Prostate gland (tissue), 2 donors: ENCODE results near the gene TTYH1. TPM values are rescaled to one million over a fixed set of nuclear protein-coding genes. Genes with fewer than 3 reads are reported as not detected.

Experiments used
- DNase-seq: peaks from one replicate; pipeline ENCODE4 v3.0.0-alpha.2; 2019; ENCODE audit warnings: low spot score
- H3K27ac ChIP-seq, 2 donors: fragments of 200-600 bp; sonication (generic); 2 replicates each; pipeline ENCODE4 v1.5.1; 2017 to 2019
- H3K27me3 ChIP-seq: fragments of 200-600 bp; sonication (generic); replicated peaks from 2 replicates; pipeline ENCODE4 v1.5.1; 2019; ENCODE audit not compliant: insufficient read depth
- H3K36me3 ChIP-seq, 2 donors: fragments of 200-600 bp; sonication (generic); 1 replicate in 1 of 2; 2 replicates in 1 of 2; pipeline versions ENCODE4 v1.5.1 to v1.8.1; 2017 to 2019
- H3K4me1 ChIP-seq: fragments of 200-600 bp; sonication (generic); replicated peaks from 2 replicates; pipeline ENCODE4 v1.5.1; 2019
- H3K4me3 ChIP-seq, 2 donors: fragments of 200-600 bp; sonication (generic); 2 replicates each; pipeline ENCODE4 v1.5.1; 2017 to 2019
- H3K9me3 ChIP-seq: fragments of 200-600 bp; sonication (generic); 2 replicates; pipeline ENCODE4 v1.5.1; 2017
- POLR2A ChIP-seq: fragments of 450-650 bp; IDR thresholded peaks from one replicate; pipeline ENCODE4 v1.6.1; 2016; ENCODE audit warnings: antibody characterized with exemption, mild to moderate bottlenecking
- POLR2AphosphoS5 ChIP-seq: sonication (generic); formaldehyde crosslinking; IDR thresholded peaks from one replicate; pipeline ENCODE4 v1.6.1; 2017; ENCODE audit warnings: antibody characterized with exemption
- WGBS: methylation state at CpG from one replicate; pipeline ENCODE4 v1.1.5; 2018; 5-methylcytosine and 5-hydroxymethylcytosine counted together
- intact Hi-C: fragments of 100-400 bp; cut with DNase I; formaldehyde crosslinking; loops from one replicate; pipeline ENCODE4 v1.14.2; 2022
- total RNA-seq, 2 donors: library from RNA; depleted of rRNA; stranded (reverse); fragments of >200 nt; gene quantifications; one replicate each; pipeline ENCODE4 v1.1.0, GENCODE V29; 2016
- TF ChIP-seq, protein P1 (sequence below), 4 experiments: fragments of 200-600 bp in 2 of 4; fragments of 450-650 bp in 2 of 4; sonication (generic) in 2 of 4; IDR thresholded peaks; 1 replicate in 3 of 4; 2 replicates in 1 of 4; pipeline ENCODE4 v1.5.1; 2016 to 2019; ENCODE audit warnings: antibody characterized with exemption in 4 of 4, mild to moderate bottlenecking in 2 of 4, moderate library complexity in 2 of 4

Gene TTYH1
- total RNA-seq, 2 donors from 2014 or later: 1.8 to 136 TPM

- H3K27me3 ChIP-seq: peaks cover 4% of the 10 kb centered on the region
- H3K4me3 ChIP-seq: no peak overlapping the region
- intact Hi-C loops: no loop called here
- H3K27ac ChIP-seq: no peak overlapping the region
- DNase-seq: no peak
- 69% methylated on average over 5 of the region's 5 CpGs for WGBS
- no peaks in the 10 kb centered on the region for H3K36me3 ChIP-seq
- H3K4me1 ChIP-seq: no peaks in the 10 kb centered on the region
- TF ChIP-seq POLR2A: no peak
- TF ChIP-seq POLR2AphosphoS5: no peak
- TF ChIP-seq, protein P1, sequence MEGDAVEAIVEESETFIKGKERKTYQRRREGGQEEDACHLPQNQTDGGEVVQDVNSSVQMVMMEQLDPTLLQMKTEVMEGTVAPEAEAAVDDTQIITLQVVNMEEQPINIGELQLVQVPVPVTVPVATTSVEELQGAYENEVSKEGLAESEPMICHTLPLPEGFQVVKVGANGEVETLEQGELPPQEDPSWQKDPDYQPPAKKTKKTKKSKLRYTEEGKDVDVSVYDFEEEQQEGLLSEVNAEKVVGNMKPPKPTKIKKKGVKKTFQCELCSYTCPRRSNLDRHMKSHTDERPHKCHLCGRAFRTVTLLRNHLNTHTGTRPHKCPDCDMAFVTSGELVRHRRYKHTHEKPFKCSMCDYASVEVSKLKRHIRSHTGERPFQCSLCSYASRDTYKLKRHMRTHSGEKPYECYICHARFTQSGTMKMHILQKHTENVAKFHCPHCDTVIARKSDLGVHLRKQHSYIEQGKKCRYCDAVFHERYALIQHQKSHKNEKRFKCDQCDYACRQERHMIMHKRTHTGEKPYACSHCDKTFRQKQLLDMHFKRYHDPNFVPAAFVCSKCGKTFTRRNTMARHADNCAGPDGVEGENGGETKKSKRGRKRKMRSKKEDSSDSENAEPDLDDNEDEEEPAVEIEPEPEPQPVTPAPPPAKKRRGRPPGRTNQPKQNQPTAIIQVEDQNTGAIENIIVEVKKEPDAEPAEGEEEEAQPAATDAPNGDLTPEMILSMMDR (IDR thresholded peaks at IDR 0.05): no peak
- no peaks in the 10 kb centered on the region for H3K9me3 ChIP-seq
Observed at GRCh38 chr19:54425382-54425723, 10.1 kb downstream of the TTYH1 start.

GRCh38 chr19:54426291-54426931 is 11.1 kb downstream of the TTYH1 start:
- TF ChIP-seq, protein P1 (IDR thresholded peaks at IDR 0.05): no peak
- TF ChIP-seq POLR2AphosphoS5 (no peak), POLR2A (no peak)

DNA sequence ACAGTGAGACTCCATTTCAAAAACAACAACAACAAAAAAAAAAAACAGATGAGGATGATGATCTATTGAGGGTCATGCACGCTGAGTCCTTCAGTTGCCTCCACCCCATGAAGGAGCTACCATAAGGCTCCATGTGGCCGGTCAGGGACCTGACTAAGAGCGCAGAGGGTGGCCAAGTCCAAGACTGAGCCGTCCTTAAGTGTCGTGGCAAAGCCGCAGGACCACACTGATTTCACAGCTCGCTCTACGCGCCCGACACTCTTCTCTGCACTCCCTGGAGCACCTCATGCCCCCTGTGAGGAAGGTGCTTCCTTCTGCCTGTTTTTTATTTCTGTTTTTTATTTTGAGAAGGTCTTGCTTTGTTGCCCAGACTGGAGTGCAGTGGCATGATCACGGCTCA is 12.3 kb downstream of the TTYH1 start:
- no peak overlapping the region for H3K4me3 ChIP-seq
- no peaks in the 10 kb centered on the region for H3K36me3 ChIP-seq
- peaks cover 7% of the 10 kb centered on the region for H3K4me1 ChIP-seq
- H3K27me3 ChIP-seq: no peaks in the 10 kb centered on the region
- H3K27ac ChIP-seq: no peak overlapping the region
- H3K9me3 ChIP-seq: no peaks in the 10 kb centered on the region
- DNase-seq: no peak
- TF ChIP-seq POLR2A (no peak), POLR2AphosphoS5 (no peak)
- TF ChIP-seq, protein P1 (IDR thresholded peaks at IDR 0.05): no peak
- WGBS: 89% methylated on average over 11 of the region's 11 CpGs
- intact Hi-C loops: no loop called here

More at GRCh38 chr19:54426291-54426931, 11.1 kb downstream of the TTYH1 start:
- Histone ChIP-seq H3K36me3 (no peaks in the 10 kb centered on the region), H3K4me1 (peaks cover 7% of the 10 kb centered on the region), H3K9me3 (no peaks in the 10 kb centered on the region), H3K27ac (no peak overlapping the region), H3K4me3 (no peak overlapping the region), H3K27me3 (no peaks in the 10 kb centered on the region)
- intact Hi-C loops: no loop called here
- DNase-seq: no peak
- WGBS: 55% methylated on average over 17 of the region's 17 CpGs

DNA sequence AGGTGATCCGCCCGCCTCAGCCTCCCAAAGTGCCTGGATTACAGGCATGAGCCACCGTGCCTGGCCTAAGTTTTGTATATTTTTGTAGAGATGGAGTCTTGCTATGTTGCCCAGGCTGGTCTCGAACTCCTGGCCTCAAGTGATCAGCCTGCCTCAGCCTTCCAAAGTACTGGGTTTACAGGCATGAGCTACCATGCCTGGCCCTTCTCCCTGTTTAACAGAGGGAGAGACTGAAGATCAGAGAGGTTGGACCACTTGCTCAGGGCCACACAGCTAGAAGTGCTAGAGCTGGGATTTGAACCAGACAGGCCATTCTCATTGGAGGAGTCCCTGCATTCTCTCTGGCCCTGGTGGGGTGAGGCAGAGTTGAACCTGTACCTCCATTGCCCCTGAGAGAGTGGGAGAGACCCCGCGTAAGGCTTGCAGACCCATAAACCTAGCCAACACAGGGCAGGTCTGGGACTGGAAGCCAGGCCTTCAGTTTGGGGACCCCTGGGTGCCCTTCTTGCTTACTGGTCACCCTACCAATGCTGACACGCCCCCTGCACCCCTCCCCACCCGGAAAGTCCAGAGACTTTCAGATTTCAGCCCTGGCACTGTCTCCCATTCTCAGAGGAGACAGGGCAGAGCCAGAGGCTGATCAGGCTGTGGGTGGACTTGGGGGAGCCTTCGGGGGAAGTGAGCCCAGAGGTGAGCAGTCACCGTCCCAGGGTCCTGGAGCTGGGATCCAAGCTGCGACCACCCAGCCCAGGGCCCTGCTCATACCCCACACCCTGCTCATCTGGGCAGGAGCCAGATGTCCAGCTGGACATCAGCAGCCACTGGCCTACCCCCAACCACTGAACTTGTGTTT is 13.3 kb downstream of the TTYH1 start:
- no peak overlapping the region for H3K4me3 ChIP-seq
- no peak for TF ChIP-seq POLR2AphosphoS5
- 78% methylated on average over 11 of the region's 11 CpGs for WGBS
- no peaks in the 10 kb centered on the region for H3K36me3 ChIP-seq
- no peaks in the 10 kb centered on the region for H3K9me3 ChIP-seq
- no peaks in the 10 kb centered on the region for H3K27me3 ChIP-seq
- peaks cover 7% of the 10 kb centered on the region for H3K4me1 ChIP-seq
- no peak overlapping the region for H3K27ac ChIP-seq
- intact Hi-C loops: no loop called here
- no peak for DNase-seq

DNA sequence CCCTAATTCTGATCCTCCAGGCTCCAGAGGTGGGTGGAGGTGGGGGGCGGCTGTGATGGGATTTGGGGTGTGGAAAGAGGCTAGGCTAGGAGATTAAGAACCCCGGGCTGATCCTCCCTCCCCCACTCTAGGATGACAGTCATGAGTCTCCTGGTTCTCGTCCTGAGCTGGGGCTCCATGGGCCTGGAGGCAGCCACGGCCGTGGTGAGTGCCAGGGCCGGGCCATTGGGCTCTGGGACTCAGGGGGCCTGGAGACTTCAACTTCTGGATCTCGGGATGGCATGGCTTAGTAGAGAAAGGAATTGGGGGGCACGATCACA is 13.9 kb downstream of the TTYH1 start:
- no peak for DNase-seq
- Histone ChIP-seq H3K9me3 (no peaks in the 10 kb centered on the region), H3K4me1 (peaks cover 7% of the 10 kb centered on the region), H3K27me3 (no peaks in the 10 kb centered on the region), H3K27ac (no peak overlapping the region), H3K36me3 (no peaks in the 10 kb centered on the region), H3K4me3 (no peak overlapping the region)
- TF ChIP-seq, protein P1 (IDR thresholded peaks at IDR 0.05): no peak
- TF ChIP-seq POLR2AphosphoS5: no peak
- TF ChIP-seq POLR2A: no peak
- WGBS: 59% methylated on average over 8 of the region's 8 CpGs
- intact Hi-C loops: no loop called here
